ENCODE results near the gene SCLT1. TPM values are rescaled to one million over a fixed set of nuclear protein-coding genes. Genes with fewer than 3 reads are reported as not detected.

SCLT1 gene
- total and polyA plus RNA-seq, 5 donors from 2014 or later = 5.6 to 33.3 (median 7.5) TPM

GRCh38 chr4:128876200-128876599 lies 217.1 kb downstream of the SCLT1 start:
- no peak overlapping the region for H3K4me3 Mint-ChIP-seq
- no peaks in the 10 kb centered on the region for H3K27me3 Mint-ChIP-seq
- peaks cover 0 to 6% (median 3%) of the 10 kb centered on the region in 4 donors for H3K4me1 Mint-ChIP-seq
- peaks cover 21% of the 10 kb centered on the region for H3K36me3 Mint-ChIP-seq
- H3K36me3 ChIP-seq (ENCODE audit: control insufficient read depth, insufficient read depth, low read length) = peaks cover 27% of the 10 kb centered on the region
- H3K27ac Mint-ChIP-seq = peak overlapping the region in 1 of 3 donors; percentile 18
- H3K27me3 ChIP-seq (ENCODE audit: control insufficient read depth, insufficient read depth, low read length) = no peaks in the 10 kb centered on the region
- H3K9me3 ChIP-seq (ENCODE audit: control insufficient read depth in 2 of 2, low read length in 2 of 2) = no peaks in the 10 kb centered on the region
- H3K4me3 ChIP-seq (ENCODE audit: low read depth, low read length) = no peak overlapping the region
- ATAC-seq (ENCODE audit: low read depth in 2 of 2) (no peak), DNase-seq (no peak)
- no peaks in the 10 kb centered on the region for H3K9me3 Mint-ChIP-seq
- H3K27ac ChIP-seq (ENCODE audit: insufficient read depth, low read length, poor library complexity, severe bottlenecking) = no peak overlapping the region
- no peaks in the 10 kb centered on the region for H3K4me1 ChIP-seq (ENCODE audit: control insufficient read depth, insufficient read depth, low read length, poor library complexity, severe bottlenecking)

- peaks cover 69% of the 10 kb centered on the region for H3K36me3 ChIP-seq (ENCODE audit: control insufficient read depth, insufficient read depth, low read length)
- no peaks in the 10 kb centered on the region for H3K27me3 ChIP-seq (ENCODE audit: control insufficient read depth, insufficient read depth, low read length)
- no peak overlapping the region for H3K4me3 Mint-ChIP-seq
- H3K4me1 Mint-ChIP-seq = peaks cover 3 to 19% (median 6%) of the 10 kb centered on the region in 4 donors
- ATAC-seq (ENCODE audit: low read depth in 2 of 2) (no peak), DNase-seq (no peak)
- no peaks in the 10 kb centered on the region for H3K27me3 Mint-ChIP-seq
- no peak overlapping the region for H3K4me3 ChIP-seq (ENCODE audit: low read depth, low read length)
- H3K27ac Mint-ChIP-seq = no peak overlapping the region
- H3K9me3 ChIP-seq (ENCODE audit: control insufficient read depth in 2 of 2, low read length in 2 of 2) = no peaks in the 10 kb centered on the region
- no peak overlapping the region for H3K27ac ChIP-seq (ENCODE audit: insufficient read depth, low read length, poor library complexity, severe bottlenecking)
- no peaks in the 10 kb centered on the region for H3K4me1 ChIP-seq (ENCODE audit: control insufficient read depth, insufficient read depth, low read length, poor library complexity, severe bottlenecking)
- H3K9me3 Mint-ChIP-seq = no peaks in the 10 kb centered on the region
- peaks cover 44% of the 10 kb centered on the region for H3K36me3 Mint-ChIP-seq
Measured at GRCh38 chr4:128871948-128872347, 221.4 kb downstream of the SCLT1 start.

GRCh38 chr4:128869776-128870509 lies 223.4 kb downstream of the SCLT1 start:
- Histone ChIP-seq H3K36me3 (ENCODE audit: control insufficient read depth, insufficient read depth, low read length) (peaks cover 71% of the 10 kb centered on the region), H3K9me3 (ENCODE audit: control insufficient read depth in 2 of 2, low read length in 2 of 2) (no peaks in the 10 kb centered on the region), H3K4me3 (ENCODE audit: low read depth, low read length) (no peak overlapping the region), H3K27me3 (ENCODE audit: control insufficient read depth, insufficient read depth, low read length) (no peaks in the 10 kb centered on the region), H3K27ac (ENCODE audit: insufficient read depth, low read length, poor library complexity, severe bottlenecking) (no peak overlapping the region), H3K4me1 (ENCODE audit: control insufficient read depth, insufficient read depth, low read length, poor library complexity, severe bottlenecking) (no peaks in the 10 kb centered on the region)
- peaks cover 4 to 19% (median 9%) of the 10 kb centered on the region in 4 donors for H3K4me1 Mint-ChIP-seq
- DNase-seq = no peak
- H3K4me3 Mint-ChIP-seq = peak overlapping the region in 1 of 4 donors; percentile 18
- no peaks in the 10 kb centered on the region for H3K27me3 Mint-ChIP-seq
- H3K27ac Mint-ChIP-seq = peak overlapping the region; percentile 33 to 70 (median 67)
- ATAC-seq (ENCODE audit: low read depth in 2 of 2) = no peak
- H3K36me3 Mint-ChIP-seq = peaks cover 52% of the 10 kb centered on the region
- H3K9me3 Mint-ChIP-seq = no peaks in the 10 kb centered on the region

- Histone ChIP-seq H3K9me3 (ENCODE audit: control insufficient read depth in 2 of 2, low read length in 2 of 2) (no peaks in the 10 kb centered on the region), H3K4me3 (ENCODE audit: low read depth, low read length) (no peak overlapping the region), H3K36me3 (ENCODE audit: control insufficient read depth, insufficient read depth, low read length) (peaks cover 71% of the 10 kb centered on the region), H3K4me1 (ENCODE audit: control insufficient read depth, insufficient read depth, low read length, poor library complexity, severe bottlenecking) (no peaks in the 10 kb centered on the region), H3K27me3 (ENCODE audit: control insufficient read depth, insufficient read depth, low read length) (no peaks in the 10 kb centered on the region), H3K27ac (ENCODE audit: insufficient read depth, low read length, poor library complexity, severe bottlenecking) (no peak overlapping the region)
- Mint-ChIP-seq H3K27me3 (no peaks in the 10 kb centered on the region), H3K9me3 (no peaks in the 10 kb centered on the region), H3K4me3 (no peak overlapping the region), H3K36me3 (peaks cover 51% of the 10 kb centered on the region), H3K27ac (peak overlapping the region in 2 of 3 donors; percentile 45 to 67), H3K4me1 (peaks cover 4 to 20% (median 9%) of the 10 kb centered on the region in 4 donors)
- no peak for DNase-seq
- no peak for ATAC-seq (ENCODE audit: low read depth in 2 of 2)
Measured at GRCh38 chr4:128868758-128869157, 224.6 kb downstream of the SCLT1 start.

GRCh38 chr4:128866691-128867090 lies 226.6 kb downstream of the SCLT1 start:
- H3K27ac ChIP-seq (ENCODE audit: insufficient read depth, low read length, poor library complexity, severe bottlenecking) = no peak overlapping the region
- no peak for ATAC-seq (ENCODE audit: low read depth in 2 of 2)
- H3K36me3 ChIP-seq (ENCODE audit: control insufficient read depth, insufficient read depth, low read length) = peaks cover 65% of the 10 kb centered on the region
- peaks cover 45% of the 10 kb centered on the region for H3K36me3 Mint-ChIP-seq
- no peaks in the 10 kb centered on the region for H3K9me3 ChIP-seq (ENCODE audit: control insufficient read depth in 2 of 2, low read length in 2 of 2)
- H3K27me3 ChIP-seq (ENCODE audit: control insufficient read depth, insufficient read depth, low read length) = no peaks in the 10 kb centered on the region
- H3K4me1 ChIP-seq (ENCODE audit: control insufficient read depth, insufficient read depth, low read length, poor library complexity, severe bottlenecking) = peaks cover 18% of the 10 kb centered on the region
- H3K27me3 Mint-ChIP-seq = no peaks in the 10 kb centered on the region
- no peak for DNase-seq
- H3K4me3 ChIP-seq (ENCODE audit: low read depth, low read length) = no peak overlapping the region
- peaks cover 0 to 1% (median 0%) of the 10 kb centered on the region in 7 donors for H3K9me3 Mint-ChIP-seq
- H3K4me3 Mint-ChIP-seq = no peak overlapping the region
- H3K27ac Mint-ChIP-seq = peak overlapping the region in 2 of 3 donors; percentile 21 to 55
- H3K4me1 Mint-ChIP-seq = peaks cover 16 to 38% (median 27%) of the 10 kb centered on the region in 4 donors

GRCh38 chr4:128866269-128866668 lies 227.1 kb downstream of the SCLT1 start:
- Mint-ChIP-seq H3K4me3 (no peak overlapping the region), H3K4me1 (peaks cover 20 to 39% (median 30%) of the 10 kb centered on the region in 4 donors), H3K36me3 (peaks cover 44% of the 10 kb centered on the region), H3K9me3 (peaks cover 0 to 1% (median 0%) of the 10 kb centered on the region in 7 donors), H3K27me3 (no peaks in the 10 kb centered on the region), H3K27ac (peak overlapping the region in 2 of 3 donors; percentile 29 to 55)
- no peak overlapping the region for H3K4me3 ChIP-seq (ENCODE audit: low read depth, low read length)
- peaks cover 22% of the 10 kb centered on the region for H3K4me1 ChIP-seq (ENCODE audit: control insufficient read depth, insufficient read depth, low read length, poor library complexity, severe bottlenecking)
- no peaks in the 10 kb centered on the region for H3K27me3 ChIP-seq (ENCODE audit: control insufficient read depth, insufficient read depth, low read length)
- no peaks in the 10 kb centered on the region for H3K9me3 ChIP-seq (ENCODE audit: control insufficient read depth in 2 of 2, low read length in 2 of 2)
- DNase-seq (no peak), ATAC-seq (ENCODE audit: low read depth in 2 of 2) (no peak)
- H3K36me3 ChIP-seq (ENCODE audit: control insufficient read depth, insufficient read depth, low read length) = peaks cover 65% of the 10 kb centered on the region
- H3K27ac ChIP-seq (ENCODE audit: insufficient read depth, low read length, poor library complexity, severe bottlenecking) = no peak overlapping the region

DNA sequence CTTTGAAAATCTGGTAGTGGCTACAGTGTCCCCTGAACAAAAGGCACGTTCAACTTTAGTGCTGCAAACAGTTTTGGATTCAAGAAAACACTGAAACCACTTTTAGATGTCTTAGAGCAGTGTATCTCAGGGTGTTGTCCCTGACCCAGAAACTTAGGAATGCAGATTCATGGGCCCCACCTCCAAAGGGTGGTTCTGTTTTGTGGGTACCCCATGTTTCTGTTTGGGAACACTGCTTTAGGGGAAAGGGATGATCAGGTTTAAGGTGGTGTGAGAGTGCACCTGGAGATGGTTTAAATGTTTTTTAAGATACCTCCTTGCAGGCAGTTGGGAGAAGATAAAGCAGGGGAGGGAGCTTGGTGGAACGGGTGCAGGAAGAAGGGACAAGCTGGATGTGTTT lies 228.2 kb downstream of the SCLT1 start:
- Histone ChIP-seq H3K36me3 (ENCODE audit: control insufficient read depth, insufficient read depth, low read length) (peaks cover 64% of the 10 kb centered on the region), H3K9me3 (ENCODE audit: control insufficient read depth in 2 of 2, low read length in 2 of 2) (no peaks in the 10 kb centered on the region), H3K4me1 (ENCODE audit: control insufficient read depth, insufficient read depth, low read length, poor library complexity, severe bottlenecking) (peaks cover 22% of the 10 kb centered on the region), H3K27ac (ENCODE audit: insufficient read depth, low read length, poor library complexity, severe bottlenecking) (no peak overlapping the region), H3K27me3 (ENCODE audit: control insufficient read depth, insufficient read depth, low read length) (no peaks in the 10 kb centered on the region), H3K4me3 (ENCODE audit: low read depth, low read length) (no peak overlapping the region)
- Mint-ChIP-seq H3K4me1 (peaks cover 20 to 36% (median 32%) of the 10 kb centered on the region in 4 donors), H3K27me3 (no peaks in the 10 kb centered on the region), H3K4me3 (peak overlapping the region in 1 of 4 donors; percentile 33), H3K9me3 (peaks cover 0 to 1% (median 0%) of the 10 kb centered on the region in 7 donors), H3K36me3 (peaks cover 44% of the 10 kb centered on the region), H3K27ac (no peak overlapping the region)
- no peak for DNase-seq
- no peak for ATAC-seq (ENCODE audit: low read depth in 2 of 2)
